ENCODE data around the gene SCAMP2.
A peak's percentile ranks its signal among the peaks of the same experiment; 100 is the strongest.

SCAMP2 gene

DNA sequence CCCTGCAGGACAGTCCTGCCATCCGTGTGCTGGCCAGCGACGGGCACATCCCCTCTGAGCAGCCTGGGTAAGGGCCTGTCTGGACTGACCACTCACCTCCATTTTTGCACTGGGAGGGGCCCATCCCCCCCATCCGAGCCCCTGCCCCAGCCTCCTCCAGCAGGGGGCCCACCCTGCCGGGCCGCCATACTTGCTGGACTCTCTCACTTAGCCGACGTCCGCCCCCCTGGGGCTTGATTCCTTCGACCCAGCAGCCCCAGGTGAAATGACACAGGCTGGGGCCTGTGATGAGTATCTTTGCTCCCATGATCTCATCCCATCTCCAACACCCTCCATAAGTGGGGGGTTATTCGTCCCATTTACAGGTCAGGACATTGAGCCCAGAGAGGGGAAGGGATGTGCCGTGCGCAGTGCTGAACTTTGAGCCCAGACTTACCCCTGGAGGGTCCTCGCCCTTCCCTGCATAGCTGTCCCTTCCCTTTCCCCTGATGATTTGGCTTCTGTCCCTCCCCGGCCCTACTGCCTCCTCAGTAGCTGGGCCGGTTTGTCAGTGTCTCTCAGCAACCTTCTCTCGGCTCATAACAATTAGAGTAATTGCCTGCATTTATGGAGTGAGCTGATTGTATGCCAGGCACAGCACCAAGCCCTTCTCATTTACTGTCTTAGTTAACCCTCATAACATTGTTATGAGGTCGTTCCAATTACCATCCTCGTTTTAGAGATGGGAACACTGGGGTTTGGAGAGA is 56.4 kb downstream of the SCAMP2 start:
- DNase-seq (ENCODE audit: low read depth): no peak

GRCh38 chr15:74815961-74816360 is 57.2 kb downstream of the SCAMP2 start:
- no peak for DNase-seq (ENCODE audit: low read depth)

DNA sequence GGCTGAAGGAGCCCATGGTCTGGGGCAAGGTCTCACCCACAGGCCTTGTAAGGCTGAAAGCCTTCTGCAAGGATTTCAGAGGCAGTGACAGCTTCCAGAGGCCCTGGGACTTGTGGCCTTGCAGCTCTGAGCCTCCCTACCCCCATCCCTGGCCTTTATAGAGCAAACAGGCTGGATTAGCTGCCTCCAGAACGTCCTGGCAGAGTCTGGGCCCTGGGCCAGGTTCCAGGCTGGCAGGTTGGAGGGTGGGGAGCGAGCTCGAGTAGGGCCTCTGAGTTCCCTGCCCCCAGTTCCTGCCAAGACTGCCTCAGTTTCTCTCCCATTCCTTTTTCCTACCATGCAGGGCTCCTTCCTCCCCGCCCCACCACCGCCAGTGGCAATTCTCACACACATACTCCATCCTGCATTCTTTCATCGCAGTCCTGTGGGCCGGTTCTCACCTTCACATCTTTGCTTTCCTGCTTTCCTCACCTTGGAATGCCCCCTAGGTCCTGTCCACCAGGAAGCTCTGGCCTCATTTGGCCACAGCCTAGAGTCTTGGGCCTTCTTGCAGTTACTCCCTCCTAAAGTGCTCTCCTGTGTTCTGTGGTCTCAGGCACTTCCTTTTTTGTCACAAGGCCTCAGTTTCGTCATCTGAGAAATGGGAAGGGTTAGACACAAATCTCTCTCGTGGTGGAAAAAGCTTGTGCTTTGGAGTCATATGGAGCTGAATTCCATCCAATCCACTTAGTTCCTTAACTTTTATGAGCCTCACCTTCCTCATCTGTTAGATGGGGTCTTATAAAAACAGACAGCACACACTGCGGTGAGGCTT is 57.8 kb downstream of the SCAMP2 start:
- no peak for DNase-seq (ENCODE audit: low read depth)

DNA sequence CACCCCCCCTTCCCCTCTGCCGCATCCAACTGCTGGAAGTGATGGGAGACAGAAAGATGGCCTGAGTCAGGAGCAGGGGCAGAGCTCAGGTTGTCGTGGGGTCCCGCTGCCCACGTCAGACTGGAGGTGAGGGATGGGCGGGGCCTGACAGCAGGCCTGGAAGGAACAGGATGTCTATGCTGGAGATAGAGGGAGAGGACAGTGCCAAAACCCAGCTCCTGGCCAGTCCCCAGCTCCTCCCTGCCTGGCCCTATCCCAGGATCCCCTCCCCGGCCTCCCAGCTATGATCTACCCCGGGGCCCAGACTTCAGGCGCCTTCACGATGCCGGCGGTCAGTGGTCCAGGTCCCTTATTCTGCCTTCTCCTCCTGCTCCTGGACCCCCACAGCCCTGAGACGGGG is 60.6 kb downstream of the SCAMP2 start, which contains the start of gene LMAN1L:
TSS of gene LMAN1L (plus strand) at position 303 of the 400 bp plus-strand sequence. CDS start at position 323, 20 bp downstream.
- DNase-seq (ENCODE audit: low read depth): no peak

DNA sequence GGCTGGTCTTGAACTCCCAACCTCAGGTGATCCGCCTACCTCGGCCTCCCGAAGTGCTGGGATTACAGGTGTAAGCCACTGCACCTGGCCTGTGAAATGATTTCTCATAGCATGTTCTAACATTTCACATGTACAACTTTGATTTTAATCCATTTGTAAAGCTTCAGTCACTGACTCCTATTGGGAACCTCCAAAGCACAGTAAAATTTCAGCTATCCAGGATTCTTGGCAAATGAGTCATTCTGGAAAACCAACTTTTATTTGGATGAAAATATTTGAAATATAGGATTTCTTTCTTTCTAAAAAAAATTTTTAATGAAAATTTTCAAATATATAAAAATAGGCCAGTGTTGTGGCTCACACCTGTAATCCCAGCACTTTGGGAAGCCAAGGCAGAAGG is 63.2 kb downstream of the SCAMP2 start:
- no peak for DNase-seq (ENCODE audit: low read depth)

DNA sequence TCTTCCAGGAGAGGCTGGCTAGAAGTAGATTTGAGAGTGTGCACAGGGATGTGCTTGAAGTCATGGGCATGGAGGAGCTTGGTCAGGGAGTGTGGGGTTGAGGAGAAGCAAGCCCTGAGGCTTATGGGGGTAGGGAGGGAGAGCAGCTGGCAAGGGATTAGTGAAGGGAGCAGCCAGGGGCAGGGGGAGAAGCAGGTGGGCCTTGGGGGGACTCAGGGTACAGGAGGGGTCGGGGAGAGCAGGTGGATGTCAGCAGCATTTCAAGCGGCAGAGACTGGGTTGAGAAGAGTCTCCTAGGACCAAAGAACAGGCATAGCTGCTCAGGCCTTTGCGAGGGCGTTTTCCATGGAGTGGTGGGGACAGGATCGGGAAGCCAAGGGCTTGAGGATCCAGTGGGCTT is 63.9 kb downstream of the SCAMP2 start:
- no peak for DNase-seq (ENCODE audit: low read depth)

DNA sequence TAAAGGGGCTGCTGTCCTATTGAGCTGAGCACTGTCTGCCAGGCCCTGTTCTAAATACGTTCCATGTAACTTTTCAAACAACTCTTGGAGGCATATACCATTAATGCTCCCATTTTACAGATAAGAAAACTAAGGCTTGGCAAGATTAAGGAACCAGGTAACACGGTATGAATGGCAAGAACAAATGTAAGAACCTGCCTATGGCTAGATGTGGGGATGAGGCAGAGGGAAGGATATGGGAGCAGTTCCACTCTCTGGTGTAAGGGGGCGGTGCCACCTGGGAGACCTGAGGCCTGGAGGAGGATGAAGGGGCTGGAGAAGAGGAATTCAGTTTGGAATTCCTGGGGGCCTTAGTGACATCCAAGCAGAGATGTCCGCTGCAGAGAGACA is 64.3 kb downstream of the SCAMP2 start:
- no peak for DNase-seq (ENCODE audit: low read depth)

GRCh38 chr15:74808078-74808839 is 64.9 kb downstream of the SCAMP2 start:
- DNase-seq (ENCODE audit: low read depth): no peak

- DNase-seq (ENCODE audit: low read depth): no peak
Observed at GRCh38 chr15:74807282-74807681, 65.9 kb downstream of the SCAMP2 start.

DNA sequence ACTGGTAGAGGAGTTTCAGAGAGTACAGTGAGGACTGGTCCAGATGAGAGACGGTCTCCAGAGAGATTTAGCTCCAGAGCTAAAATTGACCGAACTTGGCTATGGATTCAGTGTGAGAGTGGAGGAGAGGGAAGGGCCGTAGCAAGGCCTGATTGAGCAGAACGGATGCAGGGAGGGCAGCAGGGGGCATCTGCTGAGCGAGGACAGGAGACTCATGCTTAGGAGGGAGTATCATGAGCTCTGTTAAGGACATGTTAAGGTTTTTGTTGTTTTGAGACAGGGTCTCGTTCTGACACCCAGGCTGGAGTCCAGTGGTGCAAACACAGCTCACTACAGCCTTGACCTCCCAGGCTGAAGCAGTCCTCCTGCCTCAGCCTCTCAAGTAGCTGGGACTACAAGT is 68.2 kb downstream of the SCAMP2 start:
- DNase-seq (ENCODE audit: low read depth): no peak

DNA sequence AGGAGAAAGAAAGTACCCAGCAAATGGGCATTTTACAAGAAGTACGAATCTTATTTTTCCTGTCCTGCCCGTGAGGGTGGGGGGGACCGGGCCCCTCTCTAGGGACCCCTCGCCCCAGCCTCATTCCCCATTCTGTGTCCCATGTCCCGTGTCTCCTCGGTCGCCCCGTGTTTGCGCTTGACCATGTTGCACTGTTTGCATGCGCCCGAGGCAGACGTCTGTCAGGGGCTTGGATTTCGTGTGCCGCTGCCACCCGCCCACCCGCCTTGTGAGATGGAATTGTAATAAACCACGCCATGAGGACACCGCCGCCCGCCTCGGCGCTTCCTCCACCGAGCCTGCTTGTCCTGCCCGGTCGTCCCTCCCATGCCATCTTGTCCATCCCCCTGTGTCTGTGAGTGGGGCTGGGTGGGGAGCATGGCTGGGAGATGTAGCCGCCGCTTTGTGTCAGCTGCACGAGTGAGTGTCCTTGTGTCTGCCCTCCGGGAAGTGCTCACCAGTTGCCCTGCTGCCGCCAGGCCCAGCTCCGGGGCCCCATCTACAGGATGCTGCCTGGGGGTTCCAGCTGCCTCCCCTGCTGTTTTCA is 70.2 kb downstream of the SCAMP2 start:
- DNase-seq (ENCODE audit: low read depth): no peak

- DNase-seq (ENCODE audit: low read depth): no peak
Observed at GRCh38 chr15:74802290-74802689, 70.9 kb downstream of the SCAMP2 start.

DNA sequence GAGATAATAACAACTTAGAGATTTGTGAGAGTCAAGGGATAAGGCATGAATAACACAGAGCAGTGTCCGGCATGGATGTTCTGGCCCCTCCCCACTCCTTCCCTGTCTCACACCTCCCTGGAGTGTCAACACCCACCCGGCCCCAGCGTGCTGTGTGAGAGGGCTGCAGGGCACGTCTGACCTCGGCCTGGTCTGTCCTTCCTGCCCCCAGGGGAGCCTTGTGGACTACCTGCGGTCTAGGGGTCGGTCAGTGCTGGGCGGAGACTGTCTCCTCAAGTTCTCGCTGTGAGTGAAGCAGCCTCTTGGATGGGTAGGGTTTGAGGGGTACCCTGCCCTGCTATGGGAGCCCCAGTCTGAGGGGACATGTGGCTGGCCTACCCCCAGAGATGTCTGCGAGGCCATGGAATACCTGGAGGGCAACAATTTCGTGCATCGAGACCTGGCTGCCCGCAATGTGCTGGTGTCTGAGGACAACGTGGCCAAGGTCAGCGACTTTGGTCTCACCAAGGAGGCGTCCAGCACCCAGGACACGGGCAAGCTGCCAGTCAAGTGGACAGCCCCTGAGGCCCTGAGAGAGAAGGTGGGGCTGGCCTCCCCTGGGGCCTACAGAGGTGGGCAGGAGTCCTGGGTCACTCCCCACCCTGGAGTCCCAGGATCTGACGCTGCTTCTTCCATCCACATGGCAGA is 71.7 kb downstream of the SCAMP2 start:
- DNase-seq (ENCODE audit: low read depth): no peak

DNA sequence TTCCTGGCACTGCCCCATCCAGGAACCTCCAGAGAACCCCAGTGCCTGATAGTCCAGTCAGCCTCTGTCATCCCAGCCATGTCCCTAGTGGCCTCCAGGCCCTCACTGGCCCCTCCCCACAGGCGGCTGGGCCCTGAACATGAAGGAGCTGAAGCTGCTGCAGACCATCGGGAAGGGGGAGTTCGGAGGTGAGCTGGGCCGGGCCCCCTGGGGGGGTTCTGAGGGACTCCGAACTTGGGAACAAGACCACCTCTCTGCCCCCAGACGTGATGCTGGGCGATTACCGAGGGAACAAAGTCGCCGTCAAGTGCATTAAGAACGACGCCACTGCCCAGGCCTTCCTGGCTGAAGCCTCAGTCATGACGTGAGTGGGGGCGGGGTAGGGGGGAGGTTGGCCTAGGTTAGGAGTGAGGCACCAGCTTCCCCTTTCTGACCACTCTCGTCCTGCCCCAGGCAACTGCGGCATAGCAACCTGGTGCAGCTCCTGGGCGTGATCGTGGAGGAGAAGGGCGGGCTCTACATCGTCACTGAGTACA is 72.5 kb downstream of the SCAMP2 start:
- no peak for DNase-seq (ENCODE audit: low read depth)

- peak; percentile 81 for DNase-seq (ENCODE audit: low read depth)
Observed at GRCh38 chr15:74799856-74800558, 73.2 kb downstream of the SCAMP2 start.

GRCh38 chr15:74799255-74799855 is 73.8 kb downstream of the SCAMP2 start:
- no peak for DNase-seq (ENCODE audit: low read depth)

- no peak for DNase-seq (ENCODE audit: low read depth)
Observed at GRCh38 chr15:74798388-74799254, 74.5 kb downstream of the SCAMP2 start.

- no peak for DNase-seq (ENCODE audit: low read depth)
Observed at GRCh38 chr15:74795966-74796625, 77.1 kb downstream of the SCAMP2 start.

- DNase-seq (ENCODE audit: low read depth): no peak
Observed at GRCh38 chr15:74794970-74795349, 78.2 kb downstream of the SCAMP2 start.

Data from activated T-helper 9 cell treated with anti-CD3 and anti-CD28 coated beads, Interleukin-2, amount 50 U/mL, for 16 hours (primary cell).